Measurements from ENCODE around the gene FOXA3.

The FOXA3 gene

DNA sequence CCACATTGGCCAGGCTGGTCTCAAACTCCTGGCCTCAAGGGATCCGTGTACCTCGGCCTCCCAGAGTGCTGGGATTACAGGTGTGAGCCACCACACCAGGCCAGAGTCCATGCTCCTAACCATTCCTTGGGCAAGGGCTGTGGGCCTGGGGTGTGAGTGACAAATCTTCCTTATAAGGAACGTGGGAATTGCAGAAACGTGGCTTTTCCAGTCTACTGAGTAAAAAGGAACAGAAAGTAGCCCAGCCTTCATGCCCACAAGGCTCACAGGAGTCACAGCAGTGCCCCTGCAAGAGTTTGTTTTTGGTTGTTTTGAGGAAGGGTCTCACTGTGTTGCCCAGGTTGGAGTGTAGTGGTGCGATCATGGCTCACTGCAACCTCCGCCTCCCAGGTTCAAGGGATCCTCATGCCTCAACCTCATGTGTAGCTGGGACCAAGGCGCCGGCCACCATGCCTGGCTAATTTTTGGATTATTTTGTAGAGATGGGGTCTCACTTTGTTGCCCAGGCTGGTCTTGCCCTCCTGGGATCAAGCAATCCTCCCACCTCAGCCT is 33.2 kb downstream of the FOXA3 start:
- no peak for DNase-seq

- no peak for DNase-seq
Observed at GRCh38 chr19:45899253-45899652, 35.1 kb downstream of the FOXA3 start.

DNA sequence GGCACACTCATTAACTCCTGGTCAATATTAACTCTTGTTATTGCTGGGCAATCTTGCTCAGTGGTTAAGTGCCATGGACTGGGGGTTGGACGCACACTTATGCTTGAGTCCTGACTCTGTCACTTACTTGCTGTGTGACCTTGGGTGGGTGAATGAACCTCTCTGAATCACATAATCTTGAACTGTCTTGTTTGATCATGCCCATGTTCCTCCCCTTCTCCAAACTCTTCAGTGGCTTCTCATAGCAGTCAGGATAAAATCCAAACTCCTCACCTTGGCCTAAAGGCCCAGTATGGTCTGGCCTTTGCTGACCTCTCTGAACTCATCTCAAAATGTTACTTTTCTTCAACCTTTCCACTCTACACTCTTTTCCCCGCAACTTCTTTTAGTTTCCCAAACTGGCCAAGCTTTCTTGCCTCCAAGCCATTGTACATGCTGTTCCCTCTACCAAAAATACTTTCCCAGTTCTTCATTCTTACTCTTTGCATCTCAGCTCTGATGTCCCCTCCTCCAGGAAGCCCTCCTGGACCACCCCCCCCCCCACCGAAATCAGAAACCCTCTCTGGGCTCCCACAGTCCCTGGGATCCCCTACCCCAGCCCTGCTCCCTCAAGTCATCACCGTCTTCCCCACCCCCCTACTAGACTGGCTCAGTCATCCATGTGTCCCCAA is 35.9 kb downstream of the FOXA3 start:
- no peak for DNase-seq

- no peak for DNase-seq
Observed at GRCh38 chr19:45900738-45901431, 36.8 kb downstream of the FOXA3 start.

GRCh38 chr19:45901432-45901911 is 37.3 kb downstream of the FOXA3 start:
- no peak for DNase-seq

GRCh38 chr19:45901912-45902650 is 38.0 kb downstream of the FOXA3 start, which contains the start of gene MYPOP:
Gene MYPOP, minus strand, starts transcription at chr19:45902613. Its CDS starts 840 bp downstream, at chr19:45901773.
- no peak for DNase-seq

DNA sequence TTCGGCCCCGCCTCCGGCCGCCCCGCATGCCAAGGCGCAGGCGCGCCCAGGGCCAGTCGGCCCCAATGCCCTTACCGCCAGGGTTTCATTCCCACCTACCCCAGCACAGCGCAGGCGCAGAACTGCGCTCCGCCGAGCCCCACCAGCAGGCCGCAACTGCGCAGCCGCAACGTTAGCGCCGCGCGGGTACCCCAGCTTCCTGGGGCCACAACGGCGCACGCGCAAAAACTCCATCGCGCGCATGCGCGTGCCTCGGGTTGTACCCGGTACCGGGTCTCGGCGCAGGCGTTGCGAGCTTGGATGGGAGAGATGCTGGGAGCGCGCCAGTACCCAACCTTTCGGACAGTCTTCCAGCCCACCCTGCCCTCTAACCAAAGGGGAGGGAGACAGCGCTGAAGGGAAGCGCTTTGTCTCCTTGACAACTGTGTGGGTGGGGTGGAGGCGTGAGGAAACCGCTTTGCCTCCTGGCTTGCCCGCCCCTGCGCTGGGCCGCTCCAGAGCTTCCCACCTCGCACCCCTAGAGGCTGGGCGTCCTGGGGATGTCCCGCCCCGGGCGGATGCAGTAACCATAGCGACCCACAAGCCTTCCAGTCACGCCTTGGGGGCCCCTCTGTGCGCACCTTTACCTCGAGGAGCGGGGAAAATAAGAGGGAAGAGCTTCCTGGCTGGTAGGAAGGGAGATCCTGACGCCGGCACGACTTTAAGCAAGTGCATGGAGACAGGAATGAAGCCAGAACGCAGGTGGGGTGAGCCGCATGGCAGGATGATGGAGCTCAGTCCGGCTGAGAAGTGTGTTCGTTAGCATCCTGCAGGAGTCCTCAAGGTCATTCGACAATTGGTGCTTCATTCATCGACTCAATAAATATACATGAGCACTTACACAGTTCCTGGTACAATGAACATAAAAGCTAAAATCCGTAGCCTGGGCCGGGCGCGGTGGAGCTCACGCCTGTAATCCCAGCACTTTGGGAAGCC is 38.8 kb downstream of the FOXA3 start:
- peak; percentile 71 to 87 for DNase-seq

GRCh38 chr19:45905011-45905410 is 40.9 kb downstream of the FOXA3 start:
- no peak for DNase-seq

DNA sequence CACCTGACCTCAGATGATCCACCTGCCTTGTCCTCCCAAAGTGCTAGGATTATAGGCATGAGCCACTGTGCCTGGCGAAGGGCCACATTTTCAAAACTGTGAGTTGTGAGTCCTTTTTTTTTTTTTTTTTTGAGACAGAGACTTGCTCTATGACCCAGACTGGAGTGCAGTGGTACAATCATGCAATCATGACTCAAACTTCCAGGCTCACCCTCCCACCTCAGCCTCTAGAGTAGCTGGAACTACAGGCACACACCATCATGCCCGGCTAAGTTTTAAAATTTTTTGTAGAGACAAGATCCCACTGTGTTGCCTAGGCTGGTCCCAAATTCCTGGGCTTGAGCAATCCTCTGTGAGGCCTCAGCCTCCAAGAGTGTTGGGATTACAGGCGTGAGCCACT is 42.1 kb downstream of the FOXA3 start:
- DNase-seq, result no peak

DNA sequence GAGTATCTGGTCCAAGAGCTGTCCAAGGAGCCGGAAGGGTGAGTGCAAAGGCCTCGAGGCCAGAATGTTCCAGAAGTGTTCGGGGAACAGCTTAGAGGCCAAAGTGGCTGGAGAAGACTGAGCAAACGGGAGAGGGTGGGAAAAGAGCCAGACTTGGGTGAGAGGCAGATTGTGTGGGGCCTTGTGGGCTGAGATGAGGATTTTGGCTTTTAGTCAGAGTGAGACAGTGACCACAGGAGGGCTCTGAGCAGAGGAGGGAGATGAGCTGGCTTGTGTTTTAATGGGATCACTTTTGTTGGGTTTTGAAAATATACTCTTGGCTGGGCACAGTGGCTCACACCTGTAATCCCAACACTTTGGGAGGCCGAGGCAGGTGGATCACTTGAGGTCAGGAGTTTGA is 44.8 kb downstream of the FOXA3 start:
- no peak for DNase-seq

GRCh38 chr19:45911291-45911690 is 47.2 kb downstream of the FOXA3 start:
- no peak for DNase-seq

GRCh38 chr19:45913874-45914830 is 50.0 kb downstream of the FOXA3 start, which contains the start of gene NANOS2:
Gene NANOS2, minus strand, starts transcription at chr19:45914778. Its CDS starts 85 bp downstream, at chr19:45914693.
- no peak for DNase-seq

DNA sequence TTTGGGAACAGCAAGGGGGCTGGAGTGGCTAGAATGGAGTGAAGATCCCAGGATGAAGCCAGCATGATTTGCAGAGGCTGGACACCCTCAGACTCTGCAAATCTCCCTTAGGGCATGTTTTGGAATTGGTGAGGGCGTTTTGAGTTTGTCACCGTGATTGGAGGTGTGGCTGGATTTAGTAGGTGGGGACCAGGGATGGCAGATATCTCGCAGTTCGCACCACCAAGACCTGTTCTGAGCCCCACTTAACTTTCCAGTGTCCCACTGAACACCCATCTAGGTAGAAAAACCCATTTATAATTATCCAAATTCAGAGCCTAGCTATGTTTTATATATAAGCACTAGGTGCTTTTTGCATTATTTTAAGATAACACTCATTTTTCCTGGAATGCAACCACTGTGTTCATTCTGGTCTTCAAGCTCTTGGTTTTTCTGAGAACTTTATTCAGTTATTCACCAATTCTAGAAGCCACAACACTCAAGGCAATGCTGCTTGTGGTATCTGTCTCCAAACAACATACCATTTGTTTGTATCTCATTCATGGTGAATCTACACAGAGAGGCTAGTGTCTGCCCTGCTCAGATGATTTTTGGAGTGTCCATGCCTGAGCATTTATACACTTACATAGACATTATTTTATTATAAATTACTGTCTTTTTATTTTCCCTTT is 53.4 kb downstream of the FOXA3 start:
- DNase-seq, result no peak

DNA sequence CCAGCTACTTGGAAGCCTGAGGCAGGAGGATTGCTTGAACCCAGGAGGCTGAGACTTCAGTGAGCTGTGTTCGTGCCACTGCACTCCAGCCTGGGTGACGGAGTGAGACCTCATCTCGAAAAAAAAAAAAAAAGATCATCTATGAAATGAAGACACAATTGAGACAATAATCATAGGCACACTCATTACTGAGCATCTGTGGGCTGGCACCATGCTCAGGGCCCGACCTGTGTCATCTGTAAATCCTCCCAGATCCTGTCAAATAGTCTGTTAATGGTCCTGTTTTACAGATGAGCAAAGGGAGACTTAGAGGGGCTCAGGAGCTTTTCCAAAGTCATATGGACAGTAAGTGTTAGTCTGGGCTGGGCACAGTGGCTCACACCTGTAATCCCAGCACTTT is 54.6 kb downstream of the FOXA3 start:
- DNase-seq, result no peak

DNA sequence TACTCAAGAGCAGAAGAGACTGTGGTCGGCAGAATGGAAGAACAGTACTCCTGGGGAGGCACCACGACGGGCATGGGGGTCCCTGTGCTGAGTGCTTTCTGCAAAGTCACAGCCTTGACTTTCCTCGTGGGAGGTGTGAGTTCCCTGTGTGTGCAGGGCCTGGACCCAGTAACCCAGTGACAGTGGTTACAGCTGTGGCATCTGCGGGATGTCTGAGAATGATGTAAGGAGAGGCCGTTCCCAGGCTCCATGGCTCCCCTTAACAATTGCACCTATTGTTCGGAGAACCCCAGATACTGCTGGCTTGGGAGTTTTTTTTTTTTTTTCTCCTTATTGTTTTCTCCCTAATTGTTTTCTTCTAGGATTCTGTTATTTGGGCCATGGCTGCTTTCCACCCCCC is 55.6 kb downstream of the FOXA3 start:
- DNase-seq, result no peak

DNA sequence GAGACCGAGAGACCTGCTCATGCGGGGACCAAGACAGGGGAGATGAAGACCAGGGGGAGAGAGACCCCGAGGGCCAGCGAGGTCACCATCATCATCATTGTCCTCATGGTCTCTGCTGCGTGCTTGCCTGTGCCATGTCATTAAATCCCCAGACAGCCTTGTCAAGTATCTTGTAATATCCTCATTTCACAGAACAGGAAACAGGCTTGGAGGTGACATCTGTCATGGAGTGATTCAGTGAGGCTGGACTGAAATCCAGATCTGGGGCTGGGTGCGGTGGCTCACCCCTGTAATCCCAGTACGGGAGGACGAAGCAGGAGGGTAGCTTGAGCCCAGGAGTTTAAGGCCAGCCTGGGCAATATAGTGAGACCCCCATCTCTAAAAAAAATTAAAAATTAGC is 56.3 kb downstream of the FOXA3 start:
- no peak for DNase-seq

DNA sequence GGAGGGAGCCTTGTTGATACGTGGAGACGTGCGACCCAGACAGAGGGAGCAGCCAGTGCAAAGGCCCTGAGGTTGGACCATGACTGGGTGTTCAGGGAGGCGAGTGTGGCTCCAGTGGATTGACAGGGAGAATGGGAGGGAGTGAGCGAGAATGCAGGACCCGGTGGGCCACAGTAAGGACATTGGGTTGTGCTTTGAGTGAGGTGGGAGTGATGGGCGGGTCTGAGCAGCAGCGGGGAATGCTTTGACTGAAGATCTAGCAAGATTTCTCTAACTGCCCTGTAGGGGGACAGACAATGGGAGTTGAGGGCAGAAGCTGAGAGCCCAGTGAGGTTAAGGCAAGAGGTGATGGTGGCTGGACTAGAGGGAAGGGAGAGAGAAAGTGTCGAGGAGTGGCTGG is 58.2 kb downstream of the FOXA3 start:
- no peak for DNase-seq
